Putamen (tissue), 1 donor: Measurements from ENCODE around the gene TMX2.
"Not testable (repeated sequence)": the region's sequence is repeated elsewhere in the genome, so short reads cannot be mapped to it uniquely, and the experiment has no call there.

Experiments used
- DNase-seq: peaks from one replicate; pipeline ENCODE4 v3.0.0-alpha.2; 2016; ENCODE audit warnings: low spot score

The TMX2 gene, protein sequence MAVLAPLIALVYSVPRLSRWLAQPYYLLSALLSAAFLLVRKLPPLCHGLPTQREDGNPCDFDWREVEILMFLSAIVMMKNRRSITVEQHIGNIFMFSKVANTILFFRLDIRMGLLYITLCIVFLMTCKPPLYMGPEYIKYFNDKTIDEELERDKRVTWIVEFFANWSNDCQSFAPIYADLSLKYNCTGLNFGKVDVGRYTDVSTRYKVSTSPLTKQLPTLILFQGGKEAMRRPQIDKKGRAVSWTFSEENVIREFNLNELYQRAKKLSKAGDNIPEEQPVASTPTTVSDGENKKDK

GRCh38 chr11:57712256-57713150 lies at the start of gene TMX2:
Gene TMX2 (plus strand): TSS chr11:57712593. CDS start chr11:57712619, 26 bp downstream.
- DNase-seq = peak; percentile 99

DNA sequence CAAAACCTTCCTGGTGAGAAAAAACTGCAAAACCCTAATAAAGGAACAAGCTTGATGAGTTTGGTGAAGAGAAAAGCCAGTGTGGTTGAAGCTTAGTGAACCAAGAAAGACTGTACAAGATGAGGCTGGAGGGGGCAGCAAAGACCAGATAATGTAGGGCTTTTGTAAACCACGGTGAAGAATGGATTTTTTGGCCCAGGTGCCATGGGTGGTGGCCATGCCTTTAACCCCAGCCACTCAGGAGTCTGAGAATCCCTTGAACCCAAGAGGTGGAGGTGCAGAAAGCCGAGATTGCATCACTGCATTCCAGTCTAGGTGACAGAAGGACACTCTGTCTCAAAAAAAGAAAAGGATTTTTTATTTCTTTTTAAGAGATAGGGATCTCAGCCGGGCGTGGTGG lies 49.5 kb upstream of the TMX2 start:
- no peak for DNase-seq

DNA sequence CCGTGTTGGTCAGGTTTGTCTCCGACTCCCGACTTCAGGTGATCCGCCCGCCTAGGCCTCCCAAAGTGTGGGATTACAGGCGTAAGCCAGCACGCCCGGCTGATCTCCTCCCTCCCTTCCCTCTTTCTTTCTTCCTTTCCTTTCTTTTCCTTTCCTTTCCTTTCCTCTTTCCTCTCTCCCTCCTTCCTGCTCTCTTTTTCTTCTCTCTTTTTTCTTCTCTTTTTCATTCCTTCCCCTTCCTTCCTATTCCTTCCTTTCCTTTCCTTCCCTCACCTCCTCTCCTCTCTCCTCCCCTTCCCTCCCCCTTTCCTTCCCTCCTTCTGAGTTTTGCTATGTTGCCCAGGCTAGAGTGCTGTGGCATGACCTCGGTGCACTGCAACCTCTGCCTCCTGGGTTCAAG lies 48.4 kb upstream of the TMX2 start:
- DNase-seq = no peak

GRCh38 chr11:57667117-57667735 lies 45.2 kb upstream of the TMX2 start:
- DNase-seq = peak; percentile 99

GRCh38 chr11:57667736-57668433 lies 44.5 kb upstream of the TMX2 start, which contains the start of gene ZDHHC5:
Gene ZDHHC5 (plus strand): TSS chr11:57668114. CDS start chr11:57673091, 4,977 bp downstream.
- DNase-seq = peak; percentile 99

DNA sequence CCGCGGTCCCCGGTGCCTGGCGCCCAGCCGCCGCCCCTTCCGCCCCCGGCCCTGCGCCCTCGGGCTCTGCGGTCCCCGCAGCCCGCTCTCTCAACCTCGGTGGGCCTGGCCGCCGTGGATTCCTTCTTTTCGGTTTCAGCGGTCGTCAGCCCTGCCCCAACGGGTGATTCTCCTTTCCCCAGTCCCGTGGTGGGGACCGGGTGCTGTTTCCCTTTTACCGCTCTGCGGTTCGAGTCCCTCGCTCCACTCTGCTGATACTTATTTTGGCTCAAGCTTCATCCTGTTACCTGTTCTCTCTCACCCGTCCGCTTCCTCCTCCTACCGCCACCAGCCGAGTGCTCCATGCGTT lies 44.0 kb upstream of the TMX2 start:
- DNase-seq = no peak

GRCh38 chr11:57674251-57674650 lies 38.1 kb upstream of the TMX2 start:
- no peak for DNase-seq

DNA sequence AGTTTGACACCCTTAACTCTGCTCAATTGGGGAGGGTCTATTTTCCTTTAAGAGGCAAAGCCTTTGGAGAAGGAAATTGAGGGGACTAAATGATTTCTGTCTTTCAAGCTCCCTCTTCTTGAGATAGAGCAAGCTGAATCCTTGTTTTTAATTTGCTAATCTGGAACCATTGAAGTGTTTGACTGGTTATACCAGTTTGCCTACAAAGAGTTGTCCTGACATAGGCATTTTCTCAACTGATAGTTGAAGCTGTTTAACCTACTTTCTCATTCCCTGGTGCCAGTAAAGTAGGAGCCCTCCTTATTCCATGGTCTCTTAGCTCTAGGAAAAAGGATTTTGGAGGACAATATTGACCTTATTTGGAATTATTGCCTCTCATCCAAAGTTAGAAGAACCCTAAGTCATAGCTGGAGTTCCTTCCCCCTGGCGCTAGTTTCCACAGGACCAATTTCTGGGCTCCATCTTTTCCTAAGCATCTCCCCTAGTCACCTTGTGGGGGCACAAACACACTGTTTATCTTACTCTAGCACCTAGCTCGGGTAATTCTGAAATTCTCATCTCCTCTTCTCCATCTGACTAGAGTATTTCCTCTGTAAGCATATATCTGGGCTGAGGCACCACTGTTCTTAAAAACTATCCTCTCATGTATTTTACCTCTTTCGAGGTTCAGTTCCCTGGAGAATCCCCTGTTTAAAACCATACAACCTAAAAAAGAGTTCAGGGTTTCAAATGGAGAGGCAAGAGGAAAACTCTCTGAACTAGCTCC lies 37.0 kb upstream of the TMX2 start:
- DNase-seq = no peak

DNA sequence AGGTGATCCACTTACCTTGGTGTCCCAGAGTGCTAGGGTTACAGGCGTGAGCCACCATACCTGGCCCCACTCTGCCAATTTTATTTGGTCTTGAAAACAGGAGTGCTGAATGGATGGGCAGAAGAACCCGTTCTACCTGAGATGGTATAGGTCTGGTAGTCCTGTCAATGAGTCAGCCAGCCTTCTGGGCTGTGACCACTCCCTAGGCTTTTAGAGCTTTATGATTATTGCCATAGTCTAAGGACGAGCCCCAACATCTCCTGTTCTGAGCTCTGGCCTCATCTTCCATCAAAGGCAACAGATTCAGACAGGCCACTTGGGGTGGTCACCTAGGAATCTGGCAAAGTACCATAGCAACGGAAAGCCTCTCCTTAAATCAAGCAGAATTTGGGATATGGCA lies 33.0 kb upstream of the TMX2 start:
- no peak for DNase-seq

DNA sequence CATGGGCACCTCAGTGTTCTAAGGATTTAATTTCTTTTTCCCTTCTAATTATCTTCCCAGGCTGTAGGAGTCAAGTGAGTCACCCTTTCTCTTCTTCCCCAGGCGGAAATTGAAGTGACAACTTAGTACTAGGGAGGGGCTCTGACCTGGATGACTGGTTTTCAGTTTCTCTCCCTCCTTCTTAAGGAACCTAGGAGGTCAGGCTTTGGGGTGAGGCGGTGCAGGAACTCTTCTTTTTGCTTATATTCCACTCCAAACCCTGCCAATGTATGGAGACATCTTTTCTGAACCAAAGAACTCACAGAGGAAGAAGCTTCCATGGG lies 31.9 kb upstream of the TMX2 start:
- DNase-seq = no peak

DNA sequence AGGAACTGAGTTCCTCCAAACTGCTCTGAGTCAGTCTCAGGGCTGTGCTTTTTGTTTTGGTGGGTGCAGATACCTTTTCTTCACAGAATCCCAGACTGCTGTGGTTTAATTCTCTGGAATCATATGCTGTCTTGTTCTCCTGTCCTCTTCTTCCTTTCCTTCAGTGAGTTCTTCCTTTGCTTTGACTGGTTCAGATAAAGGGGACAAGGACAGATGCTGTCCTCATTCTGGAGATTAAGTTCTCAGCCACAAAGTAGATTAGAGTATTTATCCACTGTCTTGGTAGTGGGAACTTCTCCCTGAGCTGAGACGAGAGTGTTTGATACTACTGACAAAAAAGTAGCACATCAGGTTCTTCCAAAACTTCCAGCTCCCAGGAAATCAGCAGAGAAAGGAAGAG lies 31.2 kb upstream of the TMX2 start:
- no peak for DNase-seq

GRCh38 chr11:57690474-57690873 lies 21.9 kb upstream of the TMX2 start:
- DNase-seq = not testable (repeated sequence)

DNA sequence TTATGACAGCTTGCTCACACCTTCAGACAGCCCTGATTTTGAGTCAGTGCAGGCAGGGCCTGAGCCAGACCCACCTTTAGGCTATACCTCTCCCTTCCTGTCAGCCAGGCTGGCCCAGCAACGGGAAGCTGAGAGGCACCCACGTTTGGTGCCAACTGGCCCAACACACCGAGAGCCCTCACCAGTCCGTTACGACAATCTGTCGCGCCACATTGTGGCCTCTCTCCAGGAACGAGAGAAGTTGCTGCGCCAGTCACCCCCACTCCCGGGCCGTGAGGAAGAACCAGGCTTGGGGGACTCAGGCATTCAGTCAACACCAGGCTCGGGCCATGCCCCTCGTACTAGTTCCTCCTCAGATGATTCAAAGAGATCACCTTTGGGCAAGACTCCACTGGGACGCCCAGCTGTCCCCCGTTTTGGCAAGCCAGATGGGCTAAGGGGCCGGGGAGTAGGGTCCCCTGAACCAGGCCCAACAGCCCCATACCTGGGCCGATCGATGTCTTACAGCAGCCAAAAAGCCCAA lies 13.5 kb upstream of the TMX2 start:
- DNase-seq = no peak

GRCh38 chr11:57699813-57700212 lies 12.6 kb upstream of the TMX2 start:
- DNase-seq = no peak

- no peak for DNase-seq
Measured at GRCh38 chr11:57700425-57700824, 12.0 kb upstream of the TMX2 start.

DNA sequence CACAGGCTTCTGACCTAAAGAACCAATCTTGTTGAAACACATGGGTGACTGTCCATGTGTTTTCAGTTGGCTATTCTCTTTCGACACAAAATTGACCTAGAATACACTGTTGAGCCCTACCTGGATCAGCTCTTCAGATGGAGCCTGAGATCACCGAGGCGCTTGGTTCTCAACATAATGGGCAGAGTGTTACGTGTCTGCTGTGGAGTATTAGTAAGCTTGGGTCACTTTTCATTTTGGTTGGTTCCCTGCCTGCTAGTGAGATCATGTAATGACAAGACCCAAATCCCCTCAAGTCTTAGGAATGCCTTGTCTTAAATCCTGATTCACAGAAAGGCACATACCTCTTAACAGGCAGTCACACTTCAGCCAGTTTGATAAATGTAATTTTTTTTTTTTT lies 9.1 kb upstream of the TMX2 start:
- no peak for DNase-seq

GRCh38 chr11:57704932-57705331 lies 7.5 kb upstream of the TMX2 start:
- DNase-seq = peak; percentile 57

GRCh38 chr11:57705432-57705831 lies 7.0 kb upstream of the TMX2 start:
- DNase-seq = not testable (repeated sequence)

- no peak for DNase-seq
Measured at GRCh38 chr11:57709802-57710367, 2.5 kb upstream of the TMX2 start.

DNA sequence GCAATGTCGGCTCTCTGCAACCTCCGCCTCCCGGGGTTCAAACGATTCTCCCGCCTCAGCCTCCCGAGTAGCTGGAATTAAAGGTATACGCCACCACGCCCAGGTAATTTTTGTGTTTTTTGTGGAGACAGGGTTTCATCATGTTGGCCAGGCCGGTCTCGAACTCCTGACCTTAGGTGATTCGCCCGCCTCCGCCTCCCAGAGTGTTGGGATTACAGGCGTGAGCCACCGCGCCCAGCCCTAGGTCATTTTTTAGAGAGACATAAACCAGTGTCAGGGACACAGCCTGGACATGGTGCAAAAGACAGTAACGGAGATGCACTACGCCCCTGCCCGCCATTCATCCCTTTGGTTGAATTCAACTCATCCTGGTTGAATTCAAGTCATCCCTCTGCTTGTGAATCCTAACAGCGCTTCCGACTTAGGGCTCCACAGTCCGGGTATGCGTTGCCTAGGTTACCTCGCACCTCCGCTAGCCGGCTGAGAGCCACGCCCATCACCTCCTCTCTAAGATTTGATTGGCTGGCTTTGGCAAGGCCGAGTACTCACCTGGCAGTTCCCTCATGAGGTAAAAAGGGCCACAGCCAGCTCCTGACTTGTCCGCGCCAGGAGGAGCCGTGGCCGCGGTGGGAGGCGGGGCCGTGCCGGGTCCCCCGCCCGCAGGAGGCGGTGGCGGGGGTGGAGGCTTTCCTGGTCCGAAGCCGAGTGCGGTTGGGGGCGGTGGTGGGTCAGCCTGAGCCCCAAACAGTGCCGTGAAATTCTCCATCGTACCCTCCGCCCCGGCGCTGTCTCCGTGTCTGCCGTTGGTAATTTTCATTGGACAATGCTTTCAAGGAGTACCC lies 758 bp upstream of the TMX2 start, which contains the start of gene MED19:
MED19 (minus strand) TSS at position 802 of the 842 bp plus-strand sequence; CDS start at position 766, 36 bp downstream.
- DNase-seq = peak; percentile 69
